Stimulated activated CD8-positive, alpha-beta memory T cell treated with anti-CD3 and anti-CD28 coated beads, Interleukin-12 subunit alpha, Interleukin-12 subunit beta, amount 100 ng/mL, for 4 hours (primary cell): ENCODE data around the gene CACTIN.
A peak's percentile ranks its signal among the peaks of the same experiment; 100 is the strongest.
"Not testable (repeated sequence)": the region's sequence is repeated elsewhere in the genome, so short reads cannot be mapped to it uniquely, and the experiment has no call there.

Experiments
- DNase-seq: peaks from one replicate; pipeline ENCODE4 v3.0.0-alpha.2; 2020; ENCODE audit warnings: low read depth

CACTIN gene

DNA sequence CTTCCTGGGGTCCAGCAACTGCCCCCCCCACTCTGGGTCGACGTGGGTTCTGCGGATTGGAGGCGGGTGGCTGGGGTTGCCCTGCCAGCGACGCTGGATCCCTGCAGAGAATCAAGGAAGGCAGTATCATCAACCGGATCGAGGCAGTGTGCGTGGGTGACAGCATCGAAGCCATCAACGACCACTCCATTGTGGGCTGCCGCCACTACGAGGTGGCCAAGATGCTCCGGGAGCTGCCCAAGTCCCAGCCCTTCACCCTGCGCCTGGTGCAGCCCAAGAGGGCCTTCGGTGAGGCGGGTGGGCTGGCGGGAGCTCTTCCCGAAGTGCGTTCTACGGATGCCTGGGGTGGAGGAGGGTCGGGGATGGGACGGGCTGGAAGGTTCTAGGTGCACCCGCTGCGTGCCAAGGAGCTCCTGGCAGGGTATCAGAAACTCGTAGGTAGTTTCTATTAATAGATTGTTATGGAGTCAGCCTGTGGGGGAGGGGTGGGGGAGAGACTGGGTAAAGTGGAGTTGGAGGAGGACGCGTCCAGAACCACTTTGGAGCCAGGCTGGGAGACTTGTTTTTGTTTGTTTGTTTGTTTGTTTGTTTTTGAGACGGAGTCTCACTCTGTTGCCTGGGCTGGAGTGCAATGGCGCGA, 39.8 kb downstream of the CACTIN start:
- DNase-seq: no peak

DNA sequence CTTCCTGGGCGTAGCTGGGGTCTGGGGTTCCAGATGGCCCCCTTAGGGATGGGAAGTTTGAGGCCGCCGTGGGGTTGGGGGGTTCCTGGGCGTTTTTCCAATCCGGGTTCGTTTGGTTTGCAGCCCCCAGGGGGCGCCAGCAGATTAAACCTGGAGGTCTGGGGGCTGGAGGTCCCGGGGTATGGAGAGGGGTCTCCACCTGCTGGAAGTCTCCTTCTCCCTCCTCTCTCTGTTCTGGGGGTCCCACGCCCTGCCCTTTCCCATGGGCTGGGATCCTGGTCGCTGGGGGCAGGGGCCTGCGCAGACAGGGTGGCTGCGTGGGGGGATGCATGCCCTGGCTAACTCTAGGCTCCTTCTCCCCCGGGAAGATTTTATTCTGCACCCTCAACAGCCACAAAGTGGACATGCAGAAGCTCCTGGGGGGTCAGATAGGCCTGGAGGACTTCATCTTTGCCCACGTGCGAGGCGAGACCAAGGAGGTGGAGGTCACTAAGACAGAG, 40.4 kb downstream of the CACTIN start:
- DNase-seq: no peak

DNA sequence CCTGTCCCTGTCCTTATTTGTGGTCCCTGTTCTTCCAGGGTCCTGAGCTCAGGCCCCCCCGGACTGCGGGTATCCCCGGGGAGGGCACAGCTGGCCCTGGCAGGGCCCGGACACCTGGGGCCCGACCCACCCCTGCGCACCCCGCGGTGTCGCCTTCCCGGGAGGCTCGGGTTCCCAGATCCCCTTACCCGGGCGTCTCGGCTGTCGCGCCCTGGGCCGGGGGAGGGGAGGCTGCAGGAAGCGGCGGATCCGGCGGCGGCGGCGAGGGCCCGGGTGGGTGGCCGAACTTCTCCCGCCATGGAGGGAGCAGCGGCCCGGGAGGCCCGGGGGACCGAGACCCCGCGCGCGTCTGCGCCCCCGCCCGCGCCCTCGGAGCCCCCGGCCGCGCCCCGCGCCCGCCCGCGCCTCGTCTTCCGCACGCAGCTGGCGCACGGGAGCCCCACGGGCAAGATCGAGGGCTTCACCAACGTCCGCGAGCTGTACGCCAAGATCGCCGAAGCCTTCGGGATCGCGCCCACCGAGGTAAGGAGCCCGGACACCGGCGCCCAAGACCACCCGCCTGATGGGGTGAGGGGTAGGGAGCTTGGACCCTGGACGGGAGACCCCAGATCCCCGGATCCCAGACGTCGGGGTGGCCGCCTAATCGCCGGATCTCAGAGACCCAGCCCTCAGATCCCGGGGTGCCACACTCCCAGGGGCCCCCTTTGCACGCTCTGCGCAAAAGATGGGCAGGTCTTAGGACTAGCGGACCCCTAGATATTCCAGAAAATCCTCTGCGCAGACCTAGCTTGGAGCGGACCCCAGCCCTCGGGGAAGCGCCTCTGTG, 41.1 kb downstream of the CACTIN start, which contains the start of gene GIPC3:
TSS of gene GIPC3 (plus strand) at position 178 of the 826 bp plus-strand sequence. CDS start at position 298, 120 bp downstream.
- DNase-seq: no peak

DNA sequence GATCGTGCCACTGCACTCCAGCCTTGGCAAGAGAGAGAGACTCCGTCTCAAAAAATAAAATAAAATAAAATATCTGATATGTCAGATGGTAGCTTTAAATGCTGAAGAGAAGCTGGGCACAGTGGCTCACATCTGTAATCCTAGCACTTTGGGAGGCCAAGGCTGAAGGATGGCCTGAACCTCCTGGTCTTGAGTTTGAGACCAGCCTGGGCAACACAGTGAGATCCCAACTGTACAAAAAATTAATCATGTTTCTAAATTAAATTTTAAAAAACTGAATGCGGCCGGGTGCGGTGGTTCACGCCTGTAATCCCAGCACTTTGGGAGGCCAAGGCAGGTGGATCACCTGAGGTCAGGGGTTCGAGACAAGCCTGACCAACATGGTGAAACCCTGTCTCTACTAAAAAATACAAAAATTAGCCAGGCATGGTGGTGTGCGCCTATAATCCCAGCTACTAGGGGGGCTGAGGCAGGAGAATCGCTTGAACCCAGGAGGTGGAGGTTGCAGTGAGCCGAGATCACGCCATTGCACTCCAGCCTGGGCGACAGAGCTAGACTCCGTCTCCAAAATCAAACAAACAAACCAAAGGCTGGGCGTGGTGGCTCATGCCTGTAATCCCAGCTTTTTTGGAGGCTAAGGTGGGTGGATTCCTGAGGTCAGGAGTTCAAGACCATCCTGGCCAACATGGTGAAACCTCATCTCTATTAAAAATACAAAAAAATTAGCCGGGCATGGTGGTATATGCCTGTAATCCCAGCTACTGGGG, 42.4 kb downstream of the CACTIN start:
- DNase-seq: not testable (repeated sequence)

DNA sequence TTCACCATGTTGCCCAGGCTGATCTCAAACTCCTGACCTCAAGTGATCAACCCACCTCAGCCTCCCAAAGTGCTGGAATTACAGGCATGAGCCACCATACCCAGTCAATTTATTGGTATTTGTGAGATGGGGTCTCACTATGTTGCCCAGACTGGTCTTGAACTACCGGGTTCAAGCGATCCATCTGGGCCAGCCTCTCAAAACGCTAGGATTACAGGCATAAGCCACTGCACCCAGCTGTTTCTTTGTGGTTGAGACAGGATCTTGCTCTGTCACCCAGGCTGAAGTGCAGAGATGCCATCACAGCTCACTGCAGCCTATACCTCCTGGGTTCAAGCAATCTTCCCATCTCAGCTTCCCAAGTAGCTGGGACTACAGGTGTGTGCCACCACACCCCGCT, 44.8 kb downstream of the CACTIN start:
- not testable (repeated sequence) for DNase-seq

DNA sequence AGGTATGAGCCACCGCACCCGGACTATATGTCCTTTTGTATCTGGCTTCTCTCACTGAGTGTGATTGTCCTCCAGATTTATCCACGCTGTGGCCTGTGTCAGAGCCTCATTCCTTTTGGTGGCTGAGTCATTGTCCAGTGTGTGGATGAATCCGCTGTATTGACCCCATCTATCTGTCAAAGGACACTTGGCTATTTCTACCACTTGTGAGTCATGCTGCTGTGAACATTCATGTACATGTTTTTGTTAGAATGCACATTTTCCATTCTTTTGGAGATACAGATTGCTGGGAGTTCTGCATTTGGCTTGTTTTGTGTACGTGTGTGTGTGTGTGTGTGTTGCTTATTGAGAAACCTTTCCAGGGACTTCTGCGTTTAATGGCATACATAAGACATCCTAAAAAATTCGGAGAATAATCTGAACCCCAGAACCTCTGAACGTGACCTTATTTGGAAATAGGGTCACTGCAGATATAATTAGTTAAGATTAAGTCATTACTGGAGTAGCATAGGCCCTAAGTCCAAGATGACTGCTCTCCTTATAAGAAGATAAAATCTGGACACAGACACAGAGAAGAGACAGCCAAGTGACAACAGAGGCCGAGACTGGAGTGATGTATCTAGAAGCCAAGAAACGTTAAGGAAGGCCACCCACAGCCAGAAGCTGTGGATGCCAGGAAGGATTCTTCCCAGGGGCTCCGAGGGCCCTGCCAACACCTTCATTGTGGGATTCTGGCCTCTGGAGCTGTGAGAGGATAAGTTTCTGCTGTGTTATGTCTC, 46.2 kb downstream of the CACTIN start:
- DNase-seq: no peak

DNA sequence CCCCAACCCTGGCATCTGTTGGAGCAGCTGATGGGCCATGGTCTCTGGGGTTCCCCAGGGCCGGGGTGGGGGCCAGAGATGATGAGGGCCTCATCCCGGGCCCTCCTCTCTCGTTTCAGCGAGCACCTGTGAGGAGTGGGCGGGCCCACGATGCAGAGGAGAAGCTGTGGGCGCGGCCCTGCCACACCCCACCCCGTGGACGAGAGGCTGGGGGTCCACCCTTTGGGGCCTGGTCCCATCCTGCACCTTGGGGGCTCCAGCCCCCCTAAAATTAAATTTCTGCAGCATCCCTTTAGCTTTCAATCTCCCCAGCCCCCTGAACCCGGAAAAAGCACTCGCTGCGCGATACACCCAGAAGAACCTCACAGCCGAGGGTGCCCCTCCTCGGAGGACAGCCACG, 48.2 kb downstream of the CACTIN start:
- DNase-seq: no peak

DNA sequence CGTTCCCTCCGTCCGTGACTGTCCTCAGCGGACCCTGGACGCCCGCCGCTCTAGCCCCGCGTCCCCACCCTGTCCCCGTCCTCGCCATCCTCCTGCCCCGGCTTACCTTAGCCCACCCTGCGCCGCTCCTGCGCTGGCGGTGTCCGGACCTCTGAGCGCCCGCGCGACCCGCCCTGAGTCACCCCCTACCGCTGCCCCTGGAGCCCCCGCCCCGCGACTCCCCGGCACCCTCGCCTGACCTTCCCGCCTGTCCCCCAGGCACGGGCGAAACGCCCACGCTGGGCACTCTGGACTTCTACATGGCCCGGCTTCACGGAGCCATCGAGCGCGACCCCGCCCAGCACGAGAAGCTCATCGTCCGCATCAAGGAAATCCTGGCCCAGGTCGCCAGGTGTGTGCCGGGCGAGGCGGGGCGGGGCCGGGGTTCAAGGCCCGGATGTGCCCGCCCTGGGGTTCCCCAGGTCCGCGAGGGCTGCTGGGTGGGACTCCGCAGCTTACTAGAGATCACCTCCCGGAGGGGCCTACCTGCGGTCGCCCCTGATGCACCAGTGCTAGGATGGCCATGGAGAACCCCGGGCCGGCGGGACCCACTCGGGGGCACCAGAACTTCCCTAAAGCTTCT, 48.8 kb downstream of the CACTIN start:
- no peak for DNase-seq

DNA sequence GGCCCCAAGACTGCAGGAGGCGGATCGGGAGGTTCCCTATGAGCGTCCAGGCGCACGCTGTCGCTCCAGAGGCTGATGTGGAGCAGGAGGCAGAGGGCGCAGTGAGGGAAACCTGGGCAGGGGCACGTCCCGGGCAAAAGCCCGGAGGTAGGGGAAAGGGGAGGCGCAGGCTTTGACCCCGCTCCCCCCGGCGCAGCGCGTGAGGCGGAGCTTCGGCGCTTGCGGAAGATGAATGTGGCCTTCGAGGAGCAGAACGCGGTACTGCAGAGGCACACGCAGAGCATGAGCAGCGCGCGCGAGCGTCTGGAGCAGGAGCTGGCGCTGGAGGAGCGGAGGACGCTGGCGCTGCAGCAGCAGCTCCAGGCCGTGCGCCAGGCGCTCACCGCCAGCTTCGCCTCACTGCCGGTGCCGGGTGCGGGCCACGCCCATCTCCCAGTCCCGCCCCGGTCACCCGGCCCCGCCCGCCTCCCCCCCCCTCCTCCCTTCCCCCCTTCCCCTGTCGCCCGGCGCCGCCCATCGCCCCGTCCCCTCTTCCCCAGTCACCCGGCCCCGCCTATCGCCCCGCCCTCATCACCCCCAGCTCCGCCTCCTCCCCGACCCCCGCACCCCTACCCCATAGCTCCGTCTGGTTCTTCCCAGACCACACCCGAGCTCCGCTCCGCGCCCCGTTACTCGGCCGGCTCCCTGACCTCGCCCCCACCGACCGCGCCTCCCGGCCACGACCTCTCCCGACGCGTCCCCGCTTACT, 49.7 kb downstream of the CACTIN start:
- no peak for DNase-seq

DNA sequence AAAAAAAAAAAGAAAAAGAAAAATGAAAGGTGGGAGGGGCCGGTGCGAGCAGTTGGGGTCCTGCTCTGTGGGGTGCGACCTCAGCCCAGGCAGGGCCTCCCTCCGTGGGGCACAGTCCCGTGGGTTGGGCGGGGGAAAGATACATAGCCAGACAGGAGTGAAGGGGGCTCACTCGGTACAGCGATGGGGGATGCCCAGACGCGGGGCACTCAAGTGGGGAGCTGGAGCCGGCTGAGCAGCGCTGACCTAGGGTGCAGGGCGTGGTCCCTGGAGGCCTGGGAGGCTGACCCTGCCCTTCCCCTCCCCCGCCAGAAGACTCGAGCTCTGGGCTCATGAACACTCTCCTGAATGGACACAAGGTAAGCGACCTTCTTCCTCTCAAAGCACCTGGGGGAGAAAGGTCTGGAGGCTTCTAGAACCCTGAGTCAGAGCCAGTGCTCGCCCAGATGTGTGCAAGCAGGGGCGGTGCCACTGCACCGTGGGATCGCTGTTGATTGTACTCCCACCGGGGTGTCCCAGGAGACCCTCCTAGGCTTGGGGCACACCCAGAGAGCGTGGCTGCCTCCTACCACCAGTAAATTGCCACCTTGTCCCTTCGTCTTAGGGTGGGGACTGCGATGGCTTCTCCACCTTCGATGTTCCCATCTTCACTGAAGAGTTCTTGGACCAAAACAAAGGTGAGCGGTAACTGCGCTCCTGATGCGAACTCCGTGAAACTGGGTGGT, 50.5 kb downstream of the CACTIN start:
- DNase-seq: no peak

DNA sequence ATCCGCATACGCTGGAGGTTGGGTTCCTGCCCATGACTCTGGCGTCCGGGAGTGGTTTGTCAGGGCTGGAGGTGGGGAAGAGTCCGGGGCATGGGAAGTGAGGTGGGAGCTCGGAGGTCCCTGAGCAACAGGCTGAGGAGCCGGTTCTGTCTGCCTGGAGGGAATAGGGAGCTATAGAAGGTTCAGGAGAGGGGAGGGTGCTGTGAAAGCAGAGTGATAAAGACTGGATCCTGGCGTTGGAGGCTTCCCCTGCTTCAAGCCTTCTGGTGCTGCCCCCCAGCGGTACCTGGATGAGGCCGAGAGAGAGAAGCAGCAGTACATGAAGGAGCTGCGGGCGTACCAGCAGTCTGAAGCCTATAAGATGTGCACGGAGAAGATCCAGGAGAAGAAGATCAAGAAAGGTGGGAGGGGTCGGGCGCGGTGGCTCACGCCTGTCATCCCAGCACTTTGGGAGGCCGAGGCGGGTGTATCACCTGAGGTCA, 51.3 kb downstream of the CACTIN start:
- no peak for DNase-seq

DNA sequence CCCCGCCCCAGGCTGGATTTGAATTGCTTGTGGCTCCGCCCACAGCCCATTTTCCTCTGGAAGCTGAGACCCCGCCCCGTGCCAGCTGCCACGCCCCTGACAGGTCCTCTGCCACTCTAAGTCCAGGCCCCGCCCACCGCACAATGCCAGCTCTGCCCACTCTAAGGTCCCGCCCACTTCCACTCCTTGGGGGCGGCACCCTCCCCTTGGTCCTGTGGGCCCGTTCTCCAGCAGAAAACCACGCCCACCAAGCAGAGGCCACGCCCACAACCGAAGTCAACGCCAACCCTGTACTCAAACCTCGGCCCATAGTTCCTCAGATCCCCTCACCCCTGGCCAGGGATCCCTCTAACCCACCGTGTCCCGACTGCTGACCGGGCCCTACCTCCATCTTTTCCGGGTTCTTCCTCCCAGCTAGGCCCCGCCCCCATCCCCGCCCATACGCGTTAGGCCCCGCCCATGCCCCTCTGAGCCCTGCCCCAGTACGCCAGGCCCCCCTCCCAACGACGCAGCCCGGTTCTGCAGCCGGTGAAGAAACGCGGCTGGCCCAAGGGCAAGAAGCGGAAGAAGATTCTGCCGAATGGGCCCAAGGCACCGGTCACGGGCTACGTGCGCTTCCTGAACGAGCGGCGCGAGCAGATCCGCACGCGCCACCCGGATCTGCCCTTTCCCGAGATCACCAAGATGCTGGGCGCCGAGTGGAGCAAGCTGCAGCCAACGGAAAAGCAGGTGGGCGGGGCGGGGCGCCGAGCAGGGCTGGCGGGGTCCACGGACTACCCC, 52.5 kb downstream of the CACTIN start:
- DNase-seq: peak; percentile 53

DNA sequence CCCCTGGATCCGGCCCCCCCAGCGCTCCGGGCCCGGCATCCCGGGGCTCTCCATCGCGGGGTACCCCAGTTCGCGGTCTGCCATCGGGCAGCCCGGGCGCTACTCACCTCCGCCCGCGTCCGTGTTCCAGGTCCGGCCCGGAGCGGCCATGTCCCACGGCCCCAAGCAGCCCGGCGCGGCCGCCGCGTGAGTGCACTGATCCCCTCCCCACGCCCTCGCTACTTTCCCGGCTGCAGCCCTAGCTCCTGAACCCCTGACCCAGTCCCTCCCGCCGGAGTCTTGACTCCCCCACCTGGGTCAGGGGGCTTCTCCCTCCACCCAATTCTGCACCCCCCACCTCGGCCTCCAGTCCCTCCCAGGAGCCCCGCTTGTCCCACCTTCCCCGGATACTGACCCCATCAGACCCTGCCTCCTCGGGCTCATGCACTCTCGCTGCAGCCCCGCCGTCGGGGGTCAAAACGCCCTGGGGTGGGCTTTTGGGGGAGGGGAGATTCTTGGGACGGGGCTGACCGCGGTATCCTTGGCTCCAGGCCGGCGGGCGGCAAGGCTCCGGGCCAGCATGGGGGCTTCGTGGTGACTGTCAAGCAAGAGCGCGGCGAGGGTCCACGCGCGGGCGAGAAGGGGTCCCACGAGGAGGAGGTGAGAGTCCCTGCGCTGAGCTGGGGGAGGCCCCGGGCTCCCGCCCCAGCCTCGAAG, 53.3 kb downstream of the CACTIN start:
- no peak for DNase-seq

DNA sequence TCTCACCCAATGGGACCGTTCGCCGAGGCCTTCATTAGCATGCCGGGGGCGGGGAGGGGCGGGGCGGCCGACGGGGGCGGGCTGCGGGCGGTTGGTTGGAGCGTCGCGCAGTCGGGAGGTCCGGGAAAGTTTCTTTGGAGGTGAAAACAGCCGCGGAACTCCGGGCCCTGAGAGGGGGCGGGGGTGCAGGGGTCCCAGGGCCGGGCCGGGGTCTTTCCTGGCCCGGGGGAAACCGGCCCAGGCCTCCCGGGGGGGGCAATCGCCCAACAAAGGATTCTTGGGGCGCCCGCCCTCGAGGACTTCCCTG, 53.8 kb downstream of the CACTIN start, which contains the start of gene HMG20B:
TSS of gene HMG20B (plus strand) at position 90 of the 307 bp plus-strand sequence. CDS start 366 bp downstream, outside the sequence.
- DNase-seq: no peak

DNA sequence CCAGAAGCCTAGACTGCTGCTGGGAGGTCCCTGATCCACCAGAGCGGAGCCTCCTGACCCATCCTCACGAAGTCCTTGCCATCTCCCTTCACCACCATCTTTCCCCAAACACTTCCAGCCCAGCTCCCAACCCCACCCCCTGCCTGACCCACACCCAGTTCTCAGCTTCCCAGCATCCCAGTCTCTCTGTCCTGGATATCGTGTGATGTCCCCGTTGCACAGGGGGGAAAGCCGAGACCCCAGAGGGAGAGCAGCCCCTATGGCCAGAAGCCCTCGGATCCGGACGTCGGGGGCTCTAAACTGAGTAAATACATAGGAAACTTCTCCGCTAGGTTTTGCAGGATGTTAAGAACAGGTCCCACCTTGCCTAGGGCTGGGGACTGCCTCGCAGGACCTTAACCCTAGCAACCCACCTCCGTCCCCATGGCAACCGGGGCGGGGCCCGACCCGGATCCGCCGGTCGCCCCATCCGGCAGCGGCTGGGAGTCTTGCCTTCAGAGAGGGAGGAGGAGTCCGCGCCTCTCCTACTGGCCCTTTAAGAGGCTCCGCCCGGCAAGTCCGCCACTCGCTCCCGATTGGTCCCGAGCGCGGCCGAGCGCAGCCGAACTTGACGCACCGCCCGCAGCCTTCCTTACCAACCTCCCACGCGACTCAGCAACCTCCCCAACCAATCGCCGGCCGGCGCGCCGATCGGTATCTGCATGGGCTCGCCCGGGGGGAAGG, 54.3 kb downstream of the CACTIN start:
- peak; percentile 99 for DNase-seq

DNA sequence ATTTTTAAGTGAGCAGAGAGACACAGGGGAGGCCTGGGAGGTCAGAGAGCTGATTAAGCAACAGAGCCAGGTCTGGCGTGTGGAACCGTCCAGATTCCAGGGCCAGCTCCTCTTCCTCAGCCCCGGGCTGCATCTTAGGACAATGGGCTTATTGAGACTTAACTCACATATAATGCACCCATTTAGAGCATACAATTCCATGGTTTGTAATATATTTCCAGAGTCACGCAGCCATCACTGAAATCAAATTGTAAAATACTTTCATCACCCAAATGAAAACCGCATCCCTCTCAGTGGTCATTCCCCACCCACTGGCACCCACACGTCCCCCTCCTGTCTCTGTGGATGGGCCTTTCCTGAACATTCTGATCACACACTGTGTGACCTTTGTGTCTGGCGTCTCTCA, 56.0 kb downstream of the CACTIN start:
- no peak for DNase-seq

DNA sequence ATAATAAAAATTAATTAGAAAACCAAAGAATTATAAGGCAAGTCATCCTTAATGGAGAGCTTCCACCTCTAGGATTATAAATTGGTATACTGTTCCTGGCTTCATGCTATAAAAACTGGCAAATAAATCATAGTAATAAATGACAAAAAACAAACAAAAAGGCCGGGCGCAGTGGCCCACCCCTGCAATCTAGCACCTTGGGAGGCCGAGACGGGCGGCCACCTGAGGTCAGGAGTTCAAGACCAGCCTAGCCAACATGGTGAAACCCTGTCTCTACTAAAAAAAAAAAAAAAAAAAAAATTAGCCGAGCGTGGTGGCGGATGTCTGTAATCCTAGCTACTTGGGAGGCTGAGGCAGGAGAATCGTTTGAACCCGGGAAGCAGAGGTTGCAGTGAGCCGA, 56.5 kb downstream of the CACTIN start:
- not testable (repeated sequence) for DNase-seq

DNA sequence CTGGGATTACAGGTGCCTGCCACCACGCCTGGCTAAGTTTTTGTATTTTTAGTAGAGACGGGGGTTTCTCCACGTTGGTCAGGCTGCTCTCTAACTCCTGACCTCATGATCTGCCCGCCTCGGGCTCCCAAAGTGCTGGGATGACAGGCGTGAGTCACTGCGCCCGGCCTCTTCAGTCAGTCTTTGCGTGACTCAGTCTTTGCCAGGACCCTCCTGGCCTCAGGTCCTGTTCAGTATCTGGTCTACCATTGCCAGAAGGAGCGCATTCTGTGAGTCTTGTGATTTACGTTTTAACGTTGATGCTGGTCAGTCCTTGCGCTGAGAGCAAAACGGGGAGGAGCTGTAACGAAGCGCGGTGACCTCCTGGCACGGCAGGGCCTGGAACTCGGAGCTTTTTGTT, 61.5 kb downstream of the CACTIN start:
- no peak for DNase-seq
